Neural progenitor cell (in vitro differentiated cells): ENCODE results near the gene EMILIN3. TPM values are rescaled to one million over a fixed set of nuclear protein-coding genes. Genes with fewer than 3 reads are reported as not detected.

Source experiments
- DNase-seq: peaks from one replicate; pipeline ENCODE4 v3.0.0-alpha.2; 2016; ENCODE audit warnings: low spot score
- H2AFZ ChIP-seq: fragments of 200-600 bp; sonication (generic); replicated peaks from 2 replicates; pipeline ENCODE4 v1.6.1; 2016; ENCODE audit warnings: antibody characterized with exemption
- H3F3A ChIP-seq: fragments of 200-600 bp; sonication (generic); 2 replicates; pipeline ENCODE4 v1.6.1; 2016; ENCODE audit warnings: antibody characterized with exemption, low read depth
- H3K27ac ChIP-seq: fragments of 200-600 bp; sonication (generic); 2 replicates; pipeline ENCODE4 v1.5.1; 2016; ENCODE audit warnings: mild to moderate bottlenecking
- H3K27me3 ChIP-seq: fragments of 200-600 bp; sonication (generic); 2 replicates; pipeline ENCODE4 v1.6.1; 2016; ENCODE audit warnings: mild to moderate bottlenecking, moderate library complexity
- H3K36me3 ChIP-seq: fragments of 200-600 bp; sonication (generic); 2 replicates; pipeline ENCODE4 v1.5.1; 2016
- H3K4me1 ChIP-seq: fragments of 200-600 bp; sonication (generic); 2 replicates; pipeline ENCODE4 v1.6.1; 2016; ENCODE audit warnings: mixed run types
- H3K4me2 ChIP-seq: fragments of 200-600 bp; sonication (generic); 2 replicates; pipeline ENCODE4 v1.6.1; 2016
- H3K4me3 ChIP-seq: fragments of 200-600 bp; sonication (generic); 2 replicates; pipeline ENCODE4 v1.5.1; 2016
- H3K79me2 ChIP-seq: fragments of 200-600 bp; sonication (generic); 2 replicates; pipeline ENCODE4 v1.6.1; 2016; ENCODE audit warnings: low read depth
- H3K9ac ChIP-seq: fragments of 200-600 bp; sonication (generic); 2 replicates; pipeline ENCODE4 v1.6.1; 2016
- H3K9me3 ChIP-seq: fragments of 200-600 bp; sonication (generic); 2 replicates; pipeline ENCODE4 v1.5.1; 2016; ENCODE audit warnings: low read depth
- H4K20me1 ChIP-seq: fragments of 200-600 bp; sonication (generic); 2 replicates; pipeline ENCODE4 v1.6.1; 2016; ENCODE audit warnings: low read depth
- H3K27ac Mint-ChIP-seq: 3 replicates; pipeline ENCODE4 v1.8.0; 2021; ENCODE audit warnings: mixed read lengths
- H3K27me3 Mint-ChIP-seq: 2 replicates; pipeline ENCODE4 v1.8.0; 2022; ENCODE audit warnings: low read depth, mild to moderate bottlenecking, inconsistent platforms, moderate library complexity, mixed read lengths; ENCODE audit not compliant: insufficient read depth
- H3K36me3 Mint-ChIP-seq: 3 replicates; pipeline ENCODE4 v1.8.0; 2021; ENCODE audit warnings: mixed read lengths
- H3K4me1 Mint-ChIP-seq: 3 replicates; pipeline ENCODE4 v1.8.0; 2021; ENCODE audit warnings: mixed read lengths
- H3K4me3 Mint-ChIP-seq: 3 replicates; pipeline ENCODE4 v1.8.0; 2021; ENCODE audit warnings: mild to moderate bottlenecking, moderate library complexity, mixed read lengths
- H3K9me3 Mint-ChIP-seq: 3 replicates; pipeline ENCODE4 v1.8.0; 2020; ENCODE audit warnings: mixed read lengths
- EZH2 ChIP-seq: fragments of 200-600 bp; sonication (generic); IDR thresholded peaks from 2 replicates; pipeline ENCODE4 v1.6.1; 2017; ENCODE audit warnings: antibody characterized with exemption, mild to moderate bottlenecking, moderate library complexity
- EZH2phosphoT487 ChIP-seq: fragments of 200-600 bp; sonication (generic); IDR thresholded peaks from 2 replicates; pipeline ENCODE4 v1.6.1; 2017; ENCODE audit warnings: antibody characterized with exemption
- total RNA-seq: library from RNA; depleted of rRNA; stranded (reverse); fragments of >200 nt; gene quantifications from 2 replicates; pipeline ENCODE4 v1.2.3, GENCODE V29; 2015; ENCODE audit warnings: low replicate concordance
- TF ChIP-seq, protein P1 (sequence below): fragments of 200-600 bp; sonication (generic); IDR thresholded peaks from 2 replicates; pipeline ENCODE4 v1.5.1; 2017; ENCODE audit warnings: antibody characterized with exemption, mild to moderate bottlenecking

The EMILIN3 gene
- total RNA-seq, 1 donor from 2014 or later, result 3.5 TPM

GRCh38 chr20:41360831-41361756 lies 5.5 kb downstream of the EMILIN3 start:
- Histone ChIP-seq H3F3A (no peaks in the 10 kb centered on the region), H3K9ac (no peak overlapping the region), H3K9me3 (no peaks in the 10 kb centered on the region), H3K79me2 (no peaks in the 10 kb centered on the region), H3K4me1 (no peaks in the 10 kb centered on the region), H3K4me2 (no peak overlapping the region), H3K4me3 (no peak overlapping the region), H4K20me1 (peaks cover 13% of the 10 kb centered on the region), H3K36me3 (no peaks in the 10 kb centered on the region), H3K27ac (no peak overlapping the region), H3K27me3 (peaks cover 24% of the 10 kb centered on the region), H2AFZ (no peak overlapping the region)
- peaks cover 11% of the 10 kb centered on the region for H3K4me1 Mint-ChIP-seq
- H3K27ac Mint-ChIP-seq, result no peak overlapping the region
- no peak for DNase-seq
- TF ChIP-seq EZH2, result no peak
- no peak for TF ChIP-seq EZH2phosphoT487
- TF ChIP-seq, protein P1, sequence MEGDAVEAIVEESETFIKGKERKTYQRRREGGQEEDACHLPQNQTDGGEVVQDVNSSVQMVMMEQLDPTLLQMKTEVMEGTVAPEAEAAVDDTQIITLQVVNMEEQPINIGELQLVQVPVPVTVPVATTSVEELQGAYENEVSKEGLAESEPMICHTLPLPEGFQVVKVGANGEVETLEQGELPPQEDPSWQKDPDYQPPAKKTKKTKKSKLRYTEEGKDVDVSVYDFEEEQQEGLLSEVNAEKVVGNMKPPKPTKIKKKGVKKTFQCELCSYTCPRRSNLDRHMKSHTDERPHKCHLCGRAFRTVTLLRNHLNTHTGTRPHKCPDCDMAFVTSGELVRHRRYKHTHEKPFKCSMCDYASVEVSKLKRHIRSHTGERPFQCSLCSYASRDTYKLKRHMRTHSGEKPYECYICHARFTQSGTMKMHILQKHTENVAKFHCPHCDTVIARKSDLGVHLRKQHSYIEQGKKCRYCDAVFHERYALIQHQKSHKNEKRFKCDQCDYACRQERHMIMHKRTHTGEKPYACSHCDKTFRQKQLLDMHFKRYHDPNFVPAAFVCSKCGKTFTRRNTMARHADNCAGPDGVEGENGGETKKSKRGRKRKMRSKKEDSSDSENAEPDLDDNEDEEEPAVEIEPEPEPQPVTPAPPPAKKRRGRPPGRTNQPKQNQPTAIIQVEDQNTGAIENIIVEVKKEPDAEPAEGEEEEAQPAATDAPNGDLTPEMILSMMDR, result no peak
- H3K4me3 Mint-ChIP-seq, result no peak overlapping the region
- no peaks in the 10 kb centered on the region for H3K9me3 Mint-ChIP-seq
- H3K36me3 Mint-ChIP-seq, result no peaks in the 10 kb centered on the region
- peaks cover 12% of the 10 kb centered on the region for H3K27me3 Mint-ChIP-seq

DNA sequence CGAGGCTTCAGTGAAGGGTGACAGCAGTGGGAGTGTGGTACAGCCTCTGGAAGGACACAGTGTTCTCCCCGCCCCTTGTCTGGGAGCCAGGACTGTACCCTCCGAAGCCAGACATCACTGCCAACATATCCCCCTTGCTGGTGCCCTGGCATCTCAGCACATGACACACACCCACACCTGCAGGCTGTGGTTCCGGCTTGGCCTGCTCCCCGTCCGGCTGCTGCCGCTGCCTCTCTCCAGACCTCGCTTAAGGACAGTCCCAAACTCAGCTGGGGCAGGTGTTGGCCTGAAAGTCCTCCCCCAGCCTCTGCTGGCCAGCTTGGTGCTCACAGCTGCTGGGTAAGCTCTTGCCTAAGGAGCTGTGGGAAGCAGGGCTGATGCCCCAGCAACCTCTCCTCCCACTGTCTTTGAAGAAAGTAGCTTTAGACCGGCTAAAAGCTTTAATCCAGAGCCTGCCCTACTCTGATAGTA lies 7.0 kb downstream of the EMILIN3 start:
- DNase-seq, result no peak
- H2AFZ ChIP-seq, result no peak overlapping the region
- Mint-ChIP-seq H3K4me3 (no peak overlapping the region), H3K27ac (no peak overlapping the region), H3K36me3 (no peaks in the 10 kb centered on the region), H3K4me1 (peaks cover 7% of the 10 kb centered on the region), H3K27me3 (peaks cover 7% of the 10 kb centered on the region), H3K9me3 (no peaks in the 10 kb centered on the region)
- H3K79me2 ChIP-seq, result no peaks in the 10 kb centered on the region
- TF ChIP-seq, protein P1, result no peak
- no peak for TF ChIP-seq EZH2
- TF ChIP-seq EZH2phosphoT487, result no peak
- no peaks in the 10 kb centered on the region for H3K4me1 ChIP-seq
- no peak overlapping the region for H3K4me2 ChIP-seq
- peaks cover 3% of the 10 kb centered on the region for H4K20me1 ChIP-seq
- H3K9me3 ChIP-seq, result no peaks in the 10 kb centered on the region
- peaks cover 9% of the 10 kb centered on the region for H3K27me3 ChIP-seq
- no peaks in the 10 kb centered on the region for H3F3A ChIP-seq
- H3K36me3 ChIP-seq, result no peaks in the 10 kb centered on the region
- no peak overlapping the region for H3K27ac ChIP-seq
- H3K9ac ChIP-seq, result no peak overlapping the region
- H3K4me3 ChIP-seq, result no peak overlapping the region

- Histone ChIP-seq H2AFZ (no peak overlapping the region), H3K27ac (no peak overlapping the region), H3K4me1 (no peaks in the 10 kb centered on the region), H3F3A (no peaks in the 10 kb centered on the region), H4K20me1 (peaks cover 3% of the 10 kb centered on the region), H3K9me3 (no peaks in the 10 kb centered on the region), H3K79me2 (no peaks in the 10 kb centered on the region), H3K4me2 (no peak overlapping the region), H3K9ac (no peak overlapping the region), H3K36me3 (no peaks in the 10 kb centered on the region), H3K27me3 (peaks cover under 1% of the 10 kb centered on the region), H3K4me3 (no peak overlapping the region)
- no peaks in the 10 kb centered on the region for H3K36me3 Mint-ChIP-seq
- H3K27ac Mint-ChIP-seq, result no peak overlapping the region
- H3K4me3 Mint-ChIP-seq, result no peak overlapping the region
- TF ChIP-seq EZH2 (no peak), EZH2phosphoT487 (no peak)
- TF ChIP-seq, protein P1, result no peak
- H3K27me3 Mint-ChIP-seq, result peaks cover 4% of the 10 kb centered on the region
- peaks cover 7% of the 10 kb centered on the region for H3K4me1 Mint-ChIP-seq
- no peaks in the 10 kb centered on the region for H3K9me3 Mint-ChIP-seq
- no peak for DNase-seq
Measured at GRCh38 chr20:41358717-41359116, 7.9 kb downstream of the EMILIN3 start.
